Measurements from ENCODE around the gene SLC29A1.
A peak's percentile ranks its signal among the peaks of the same experiment; 100 is the strongest.

GRCh38 chr6:44245912-44246662, 22.7 kb downstream of the SLC29A1 start:
- TF ChIP-seq ARNTL (CRISPR knock-in tag; IDR thresholded peaks at IDR 0.05; ENCODE audit: borderline replicate concordance, low read depth) (no peak), ZFP30 (CRISPR knock-in tag; IDR thresholded peaks at IDR 0.05) (no peak), ZC3H10 (CRISPR knock-in tag; IDR thresholded peaks at IDR 0.05) (no peak), ZNF8 (CRISPR knock-in tag; IDR thresholded peaks at IDR 0.05) (no peak), ZFP3 (CRISPR knock-in tag; IDR thresholded peaks at IDR 0.05) (no peak), SNAI2 (CRISPR knock-in tag; IDR thresholded peaks at IDR 0.05) (no peak), TSHZ2 (CRISPR knock-in tag; IDR thresholded peaks at IDR 0.05) (no peak), PATZ1 (CRISPR knock-in tag; IDR thresholded peaks at IDR 0.05; ENCODE audit: borderline replicate concordance) (peak; percentile 67; the same call in 1 of the 2 replicates), TCF4 (CRISPR knock-in tag; IDR thresholded peaks at IDR 0.05; ENCODE audit: borderline replicate concordance) (no peak), BACH2 (CRISPR knock-in tag; IDR thresholded peaks at IDR 0.05; ENCODE audit: borderline replicate concordance) (no peak), CSDC2 (CRISPR knock-in tag; IDR thresholded peaks at IDR 0.05) (no peak), PPARA (CRISPR knock-in tag; IDR thresholded peaks at IDR 0.05; ENCODE audit: borderline replicate concordance) (no peak), GLIS3 (CRISPR knock-in tag; IDR thresholded peaks at IDR 0.05) (0 out of 2 replicates have a peak, but pooled peaks have one; percentile 19), RARB (CRISPR knock-in tag; IDR thresholded peaks at IDR 0.05) (no peak)
